ENCODE results near the gene FOXA3.
"Not testable (repeated sequence)": the region's sequence is repeated elsewhere in the genome, so short reads cannot be mapped to it uniquely, and the experiment has no call there.

FOXA3 gene

GRCh38 chr19:45889210-45889885 is 25.2 kb downstream of the FOXA3 start:
- no peak for TF ChIP-seq CTCF (conservative IDR thresholded peaks at IDR 0.05)
- no peak for TF ChIP-seq ZFX (IDR thresholded peaks at IDR 0.05)

DNA sequence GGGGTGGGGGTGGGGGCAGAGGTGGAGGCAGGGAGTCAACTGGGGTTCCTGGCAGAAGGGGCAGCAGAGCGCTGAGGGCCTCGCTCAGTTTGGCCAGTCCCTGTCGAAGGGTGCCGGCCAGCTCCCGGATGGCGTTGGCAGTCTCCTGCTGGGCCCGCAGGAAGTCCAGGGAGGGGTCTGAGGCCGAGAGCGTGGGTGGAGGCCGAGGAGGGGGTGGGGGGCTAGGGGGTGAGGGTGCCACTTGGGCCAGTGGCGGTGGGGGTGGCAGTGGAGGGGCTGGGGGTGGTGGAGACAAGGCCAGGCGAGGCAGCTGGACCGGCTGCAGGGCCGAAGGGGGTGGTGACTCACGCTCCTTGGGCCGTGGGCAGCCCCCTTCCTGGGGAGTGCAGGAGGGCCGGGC is 26.8 kb downstream of the FOXA3 start:
- no peak for TF ChIP-seq CTCF (conservative IDR thresholded peaks at IDR 0.05)
- no peak for TF ChIP-seq ZFX (IDR thresholded peaks at IDR 0.05)

More at GRCh38 chr19:45889210-45889885, 25.2 kb downstream of the FOXA3 start:
- H3K27ac ChIP-seq, result no peak overlapping the region

DNA sequence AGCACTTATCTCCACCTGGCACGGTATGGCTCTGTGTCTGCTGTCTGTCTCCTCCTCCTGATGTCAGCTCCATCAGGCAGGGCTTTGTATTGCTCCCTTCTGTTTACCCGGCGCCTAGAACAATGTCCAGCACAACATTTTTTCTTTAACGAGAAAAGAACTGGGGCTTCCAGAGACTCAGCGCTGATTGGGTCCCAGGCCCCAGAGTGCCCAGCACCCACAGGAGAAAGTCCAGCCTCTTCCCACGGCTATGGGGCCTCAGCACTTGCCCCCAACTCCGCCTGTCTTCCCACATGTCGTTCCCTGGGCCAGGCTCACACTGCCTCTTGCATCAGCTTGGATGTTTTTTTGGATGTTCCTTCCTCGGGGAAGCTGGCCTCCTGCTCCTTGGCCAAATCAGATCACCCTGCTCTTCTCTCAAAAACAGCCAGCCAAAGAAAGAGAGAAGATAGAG is 31.4 kb downstream of the FOXA3 start:
- no peak overlapping the region for H3K27ac ChIP-seq
- TF ChIP-seq ZFX (IDR thresholded peaks at IDR 0.05), result no peak
- TF ChIP-seq CTCF (conservative IDR thresholded peaks at IDR 0.05), result no peak

More for the DNA sequence above, 26.8 kb downstream of the FOXA3 start:
- H3K27ac ChIP-seq, result no peak overlapping the region

DNA sequence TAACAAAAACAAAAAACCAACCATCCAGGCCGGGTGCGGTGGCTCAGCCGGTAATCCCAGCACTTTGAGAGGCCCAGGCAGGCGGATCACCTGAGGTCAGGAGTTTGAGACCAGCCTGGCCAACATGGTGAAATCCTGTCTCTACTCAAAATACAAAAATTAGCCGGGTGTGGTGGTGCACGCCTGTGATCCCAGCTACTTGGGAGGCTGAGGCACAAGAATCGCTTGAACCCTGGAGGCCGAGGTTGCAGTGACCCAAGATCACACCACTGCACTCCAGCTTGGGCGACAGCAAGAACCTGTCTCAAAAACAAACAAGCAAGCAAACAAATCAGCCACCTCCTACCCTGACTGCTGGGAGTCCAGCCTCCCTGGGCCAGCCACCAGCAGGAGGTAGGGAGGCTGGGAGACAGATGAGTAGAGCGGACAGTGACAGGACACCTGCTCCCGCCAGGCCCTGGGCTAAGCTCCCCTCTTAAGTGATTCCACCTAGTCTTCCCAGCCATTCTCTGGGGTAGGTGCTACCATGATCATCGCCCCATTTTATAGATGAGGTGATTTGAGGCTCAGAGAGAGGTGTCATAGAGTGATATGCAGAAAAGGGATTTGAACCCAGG is 32.0 kb downstream of the FOXA3 start:
- H3K27ac ChIP-seq, result not testable (repeated sequence)

DNA sequence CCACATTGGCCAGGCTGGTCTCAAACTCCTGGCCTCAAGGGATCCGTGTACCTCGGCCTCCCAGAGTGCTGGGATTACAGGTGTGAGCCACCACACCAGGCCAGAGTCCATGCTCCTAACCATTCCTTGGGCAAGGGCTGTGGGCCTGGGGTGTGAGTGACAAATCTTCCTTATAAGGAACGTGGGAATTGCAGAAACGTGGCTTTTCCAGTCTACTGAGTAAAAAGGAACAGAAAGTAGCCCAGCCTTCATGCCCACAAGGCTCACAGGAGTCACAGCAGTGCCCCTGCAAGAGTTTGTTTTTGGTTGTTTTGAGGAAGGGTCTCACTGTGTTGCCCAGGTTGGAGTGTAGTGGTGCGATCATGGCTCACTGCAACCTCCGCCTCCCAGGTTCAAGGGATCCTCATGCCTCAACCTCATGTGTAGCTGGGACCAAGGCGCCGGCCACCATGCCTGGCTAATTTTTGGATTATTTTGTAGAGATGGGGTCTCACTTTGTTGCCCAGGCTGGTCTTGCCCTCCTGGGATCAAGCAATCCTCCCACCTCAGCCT is 33.2 kb downstream of the FOXA3 start:
- TF ChIP-seq CTCF (conservative IDR thresholded peaks at IDR 0.05) (no peak), ZFX (IDR thresholded peaks at IDR 0.05) (no peak)
- H3K27ac ChIP-seq, result no peak overlapping the region

DNA sequence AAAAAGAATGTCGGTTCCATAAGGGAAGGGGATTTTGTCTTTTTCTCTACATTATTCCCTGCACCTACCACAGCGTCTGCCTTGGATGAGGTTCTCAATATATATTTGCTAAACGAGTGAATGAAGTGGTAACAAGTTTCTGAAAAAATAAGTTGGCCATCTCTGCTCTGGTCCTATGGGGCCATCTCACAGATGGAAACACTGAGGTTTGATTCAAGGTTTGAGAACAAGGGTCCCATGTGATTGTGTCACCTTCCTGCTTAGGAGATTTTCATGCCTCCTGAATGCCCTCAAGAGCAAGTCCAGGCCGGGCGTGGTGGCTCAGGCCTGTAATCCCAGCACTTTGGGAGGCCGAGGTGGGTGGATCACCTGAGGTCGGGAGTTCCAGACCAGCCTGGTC is 35.1 kb downstream of the FOXA3 start:
- H3K27ac ChIP-seq, result no peak overlapping the region
- no peak for TF ChIP-seq ZFX (IDR thresholded peaks at IDR 0.05)
- TF ChIP-seq CTCF (conservative IDR thresholded peaks at IDR 0.05), result no peak

GRCh38 chr19:45899919-45900589 is 35.9 kb downstream of the FOXA3 start:
- H3K27ac ChIP-seq, result no peak overlapping the region
- TF ChIP-seq ZFX (IDR thresholded peaks at IDR 0.05), result no peak
- no peak for TF ChIP-seq CTCF (conservative IDR thresholded peaks at IDR 0.05)

All from C4-2B (cell line).